ENCODE results near the gene MERTK.
"Not testable (repeated sequence)": the region's sequence is repeated elsewhere in the genome, so short reads cannot be mapped to it uniquely, and the experiment has no call there.

The MERTK gene

DNA sequence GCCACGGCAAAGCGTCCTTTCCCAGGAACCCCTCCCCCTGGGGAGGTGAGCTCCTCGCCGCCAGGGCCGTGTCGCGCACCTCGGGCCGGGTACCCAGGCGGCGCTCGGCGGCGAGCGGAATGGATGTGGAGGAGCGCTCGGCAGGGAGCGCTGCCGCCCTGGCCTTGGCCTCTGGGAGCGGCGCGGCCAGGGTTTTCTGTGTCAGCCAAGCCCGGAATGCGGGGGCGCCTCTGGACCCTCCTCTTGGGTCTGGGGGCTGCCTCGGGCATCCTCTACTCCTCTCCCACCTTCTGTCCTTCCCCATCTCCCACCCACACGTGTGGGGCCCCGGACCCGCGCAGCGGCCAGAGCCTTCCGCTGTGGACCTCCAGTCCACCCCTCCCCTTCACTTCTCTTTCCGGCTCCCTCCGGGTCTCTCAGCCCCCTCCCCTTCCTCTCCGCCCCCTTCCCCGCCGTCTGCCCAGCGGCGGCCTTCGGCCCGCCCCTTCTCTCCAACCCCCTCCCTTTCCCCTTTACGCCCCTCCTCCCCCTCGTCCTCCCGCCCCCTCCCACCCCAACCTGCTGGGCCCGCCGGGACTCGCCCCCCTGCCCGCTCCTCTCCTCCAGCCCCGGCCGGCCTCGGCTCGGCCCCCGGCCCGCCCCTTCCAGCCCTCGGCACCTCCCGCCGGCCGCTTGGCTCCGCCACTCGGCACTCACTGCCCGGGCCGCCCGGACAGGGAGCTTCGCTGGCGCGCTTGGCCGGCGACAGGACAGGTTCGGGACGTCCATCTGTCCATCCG is at the start of gene MERTK:
MERTK (plus strand) TSS at position 684 of the 779 bp plus-strand sequence. CDS start 129 bp downstream, outside the sequence.
- DNase-seq: peak; percentile 50

DNA sequence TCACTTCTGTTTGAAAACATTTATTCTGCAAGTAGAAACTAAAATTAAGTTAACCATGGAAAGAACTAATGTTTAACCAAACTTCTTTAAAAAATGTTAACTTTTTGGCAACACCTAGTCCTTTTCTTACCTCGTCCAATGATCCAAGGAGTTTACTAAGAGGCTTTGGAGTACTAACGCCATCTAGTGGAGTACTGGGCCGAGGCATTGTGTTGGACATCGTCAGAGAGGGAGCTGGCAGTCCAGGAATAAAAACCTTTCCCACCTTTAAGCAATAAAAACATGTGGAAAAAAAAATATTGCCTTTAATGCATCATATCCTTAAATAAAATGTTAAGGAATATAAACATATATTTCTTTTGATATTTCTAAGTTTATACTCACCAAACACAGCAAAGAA is 47.8 kb upstream of the MERTK start:
- DNase-seq: not testable (repeated sequence)

DNA sequence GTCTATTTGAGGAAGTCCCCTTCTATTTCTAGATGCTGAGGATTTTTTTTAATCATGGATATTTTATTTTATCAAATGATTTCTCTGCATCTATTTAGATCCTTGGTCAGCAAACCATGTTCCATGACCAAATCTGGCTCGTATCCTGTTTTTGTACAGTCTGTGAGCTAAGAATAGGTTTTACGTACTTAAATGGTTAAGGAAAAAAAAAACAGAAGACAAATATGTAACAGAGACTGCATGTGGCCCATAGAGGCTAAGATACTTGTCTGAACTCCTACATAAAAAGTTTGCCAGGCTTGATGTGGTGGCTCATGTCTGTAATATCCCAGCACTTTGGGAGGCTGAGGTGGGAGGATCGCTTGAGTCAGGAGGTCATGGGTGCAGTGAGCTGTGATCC is 45.9 kb upstream of the MERTK start:
- not testable (repeated sequence) for DNase-seq

DNA sequence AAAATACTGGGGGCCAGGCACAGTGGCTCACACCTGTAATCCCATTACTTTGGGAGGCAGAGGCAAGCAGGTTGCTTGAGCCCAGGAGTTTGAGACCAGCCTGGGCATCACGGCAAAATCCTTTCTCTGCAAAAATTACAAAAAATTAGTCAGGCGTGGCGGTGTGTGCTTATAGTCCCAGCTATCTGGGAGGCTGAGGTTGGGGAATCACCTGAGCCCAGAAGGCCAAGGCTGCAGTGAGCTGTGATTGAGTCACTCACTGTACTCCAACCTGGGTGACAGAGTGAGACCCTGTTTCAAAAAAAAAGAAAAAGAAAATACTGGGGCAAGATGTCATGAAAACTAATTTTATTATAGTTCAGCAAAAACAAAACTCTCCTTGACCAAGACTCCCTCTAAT is 38.4 kb upstream of the MERTK start:
- not testable (repeated sequence) for DNase-seq

DNA sequence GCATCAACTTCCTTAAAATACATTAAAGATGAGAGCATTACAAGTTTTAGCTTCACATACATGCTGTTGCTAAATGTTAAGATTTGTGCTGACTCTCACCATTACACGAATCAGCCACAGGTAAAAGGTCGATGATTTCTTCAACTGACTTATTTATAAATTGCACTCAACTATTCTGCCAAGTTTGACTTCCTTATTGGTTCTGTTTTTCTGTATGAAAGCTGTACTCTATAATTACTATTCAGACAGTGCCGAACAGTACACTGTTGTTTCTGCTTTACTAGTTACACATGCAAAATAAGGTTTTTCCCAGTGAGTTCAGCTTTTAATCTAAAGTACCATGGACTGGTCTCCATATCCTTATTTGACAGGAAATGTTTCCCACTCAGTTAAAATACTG is 33.3 kb upstream of the MERTK start:
- not testable (repeated sequence) for DNase-seq

DNA sequence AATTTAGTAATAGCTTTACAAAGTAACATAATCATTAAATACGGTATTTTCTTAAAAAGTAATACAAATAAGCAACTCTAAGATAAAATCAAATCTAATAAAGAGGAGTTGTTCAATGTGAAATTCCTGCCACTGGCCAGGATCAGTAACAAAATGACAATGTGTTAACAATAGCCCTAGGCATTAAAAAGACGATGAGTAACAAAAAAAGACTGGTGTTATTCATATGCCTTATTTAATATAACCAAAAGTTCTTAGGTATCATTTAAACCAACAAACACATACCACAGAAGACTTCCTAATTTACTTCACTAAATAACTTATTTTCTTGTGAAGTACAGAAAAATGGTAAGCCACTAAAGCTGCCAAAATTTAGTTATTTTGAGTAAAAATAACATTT is 25.6 kb upstream of the MERTK start:
- not testable (repeated sequence) for DNase-seq

DNA sequence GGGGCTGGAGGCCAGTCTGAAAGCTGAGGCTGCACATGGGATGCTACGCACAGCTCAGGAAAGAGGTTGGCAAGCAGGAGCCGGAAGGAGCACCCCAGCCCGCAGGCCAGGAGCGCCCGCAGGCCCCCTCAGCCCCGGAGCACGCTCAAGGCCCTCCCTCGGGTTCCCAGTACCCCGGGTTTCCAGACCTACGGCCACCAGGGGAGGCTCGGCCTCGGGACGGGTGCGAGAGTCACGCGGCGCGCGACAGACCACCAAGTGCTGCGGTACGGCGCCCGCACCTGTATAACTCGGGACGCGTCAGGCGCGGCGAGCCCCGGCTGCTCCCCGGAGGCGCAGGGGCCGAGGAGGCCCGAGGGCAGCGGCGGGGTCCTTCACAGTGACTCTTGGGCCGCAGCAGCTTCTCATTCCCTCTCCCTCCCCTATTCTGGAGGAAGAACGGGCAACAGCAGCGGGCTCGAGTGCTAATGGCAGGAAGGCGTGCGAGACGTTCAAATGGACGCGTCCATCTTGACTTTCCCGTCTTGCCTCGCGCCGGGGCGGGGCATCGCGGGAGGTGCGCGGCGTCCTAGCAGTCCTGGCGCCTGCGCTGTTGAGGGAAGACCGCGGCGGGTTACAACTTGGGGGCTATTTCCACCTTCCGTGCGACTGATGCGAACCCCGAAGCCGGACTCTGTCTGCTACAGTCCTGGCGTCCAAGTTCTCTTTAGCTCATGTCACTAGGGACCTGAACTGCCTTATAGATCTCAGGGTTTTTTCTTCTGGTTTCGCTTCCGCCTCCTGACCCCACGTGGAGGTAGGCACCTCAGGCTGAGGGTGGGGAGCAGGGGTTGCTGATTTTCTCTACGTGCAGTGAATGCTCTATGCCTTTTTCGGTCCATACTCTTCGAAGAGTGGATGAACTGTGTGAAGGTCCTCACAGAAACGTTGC is 14.5 kb upstream of the MERTK start, which contains the start of gene ANAPC1:
ANAPC1 (minus strand) TSS at position 533 of the 931 bp plus-strand sequence. CDS start 3,368 bp downstream, outside the sequence.
- peak; percentile 58 for DNase-seq

DNA sequence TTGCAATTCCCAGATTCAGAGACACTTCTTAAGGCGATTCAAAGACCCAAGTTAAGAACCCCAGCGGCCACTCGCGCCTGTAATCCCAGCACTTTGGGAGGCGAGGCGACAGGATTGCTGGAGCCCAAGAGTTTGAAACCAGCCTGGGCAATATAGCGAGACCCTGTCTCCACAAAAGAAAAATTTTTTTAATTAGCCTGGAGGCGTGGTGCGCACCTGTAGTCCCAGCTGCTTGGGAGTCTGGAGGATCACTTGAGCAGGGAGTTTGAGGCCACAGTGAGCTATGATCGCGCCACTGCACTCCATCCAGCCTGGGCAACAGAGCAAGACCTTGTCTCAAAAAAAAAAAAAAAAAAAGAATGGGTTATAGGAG is 13.8 kb upstream of the MERTK start:
- DNase-seq: no peak

DNA sequence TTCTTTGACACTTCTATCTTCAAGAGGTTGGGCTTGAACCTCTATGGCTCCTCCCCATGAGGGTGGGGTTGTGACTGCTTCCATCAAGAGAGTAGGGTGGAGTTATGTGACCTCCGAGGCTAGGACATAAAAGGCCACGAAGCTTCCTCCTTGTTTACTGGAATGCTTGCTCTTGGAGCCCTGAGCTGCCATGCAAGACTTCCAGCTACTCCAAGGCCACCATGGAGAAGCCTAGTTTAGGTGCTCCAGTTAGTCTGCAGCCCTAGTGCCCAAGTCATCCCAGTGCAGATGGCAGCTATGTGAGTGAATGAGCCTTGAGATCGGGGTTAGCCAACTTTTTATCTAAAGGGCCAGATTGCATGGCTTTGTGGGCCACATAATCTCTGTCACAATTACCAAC is 2.4 kb upstream of the MERTK start:
- no peak for DNase-seq

DNA sequence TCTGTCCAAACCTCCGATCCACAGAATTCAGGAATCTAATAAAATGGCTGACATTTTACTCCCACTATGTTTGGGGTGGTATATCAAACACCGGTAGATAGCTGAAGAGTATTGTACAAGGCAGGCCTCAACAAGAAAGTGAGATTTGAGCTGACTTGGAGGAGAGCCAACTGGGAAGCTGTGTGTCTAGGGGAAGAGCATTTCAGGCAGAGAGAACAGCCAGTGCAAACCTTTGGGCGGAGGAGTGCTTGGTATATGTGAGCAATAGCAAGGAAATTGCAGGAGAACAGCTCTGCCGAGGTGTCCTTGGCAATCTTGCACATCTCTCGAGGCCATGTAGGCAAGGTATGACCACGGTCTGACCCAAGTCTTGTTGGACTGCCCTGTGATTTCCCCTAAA is 1.8 kb upstream of the MERTK start:
- no peak for DNase-seq

DNA sequence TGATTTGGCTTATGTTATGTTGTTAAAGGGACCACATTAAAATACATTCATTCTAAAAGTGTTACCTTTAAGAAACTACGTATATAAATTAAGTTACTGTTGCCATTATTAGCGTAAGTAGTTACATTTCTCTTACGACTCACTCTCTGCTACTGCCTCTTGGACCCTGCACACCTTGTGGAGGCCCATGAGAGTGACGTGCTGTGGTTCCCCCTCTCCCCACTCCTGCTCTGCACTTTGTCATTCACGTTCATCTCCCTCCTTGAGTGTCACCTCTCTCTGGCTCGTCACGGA is 830 bp upstream of the MERTK start:
- no peak for DNase-seq

DNA sequence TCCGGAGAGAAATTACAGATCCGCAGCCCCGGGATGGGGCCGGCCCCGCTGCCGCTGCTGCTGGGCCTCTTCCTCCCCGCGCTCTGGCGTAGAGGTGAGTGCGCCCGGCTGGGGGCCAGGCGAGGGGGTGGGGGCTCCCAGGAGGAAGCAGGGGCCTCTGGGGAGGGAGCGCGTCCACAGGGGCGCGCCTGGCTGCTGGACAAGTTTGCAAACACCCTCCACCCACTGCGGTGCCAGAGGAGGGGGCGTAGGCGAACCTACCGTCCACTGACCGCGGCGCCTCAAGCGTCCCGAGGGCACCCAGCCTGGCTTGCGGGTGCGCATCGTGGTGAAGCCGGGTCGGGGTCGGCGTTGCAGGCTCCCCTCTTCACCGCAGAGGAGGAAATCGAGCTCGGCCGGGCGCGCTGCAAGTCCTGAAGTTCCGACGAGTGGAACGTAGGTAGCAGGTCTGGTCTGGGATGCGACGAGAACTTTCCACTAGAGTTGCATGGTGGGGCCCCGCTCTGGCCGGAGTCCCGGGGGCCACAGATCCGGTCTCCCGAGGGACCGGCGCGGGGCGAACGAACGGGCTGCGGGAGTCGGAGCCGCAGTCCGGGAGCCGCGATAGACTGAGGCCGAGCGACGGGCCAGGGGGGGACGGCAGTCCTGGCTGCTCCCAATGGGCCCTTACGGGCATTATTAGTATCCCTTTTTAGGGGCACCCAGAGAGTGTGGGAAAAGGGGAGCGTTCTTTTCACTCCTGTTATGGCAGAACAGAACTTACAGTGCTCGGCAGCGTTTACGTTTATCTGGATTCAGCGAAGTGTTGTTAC is 502 bp downstream of the MERTK start:
- DNase-seq: no peak

DNA sequence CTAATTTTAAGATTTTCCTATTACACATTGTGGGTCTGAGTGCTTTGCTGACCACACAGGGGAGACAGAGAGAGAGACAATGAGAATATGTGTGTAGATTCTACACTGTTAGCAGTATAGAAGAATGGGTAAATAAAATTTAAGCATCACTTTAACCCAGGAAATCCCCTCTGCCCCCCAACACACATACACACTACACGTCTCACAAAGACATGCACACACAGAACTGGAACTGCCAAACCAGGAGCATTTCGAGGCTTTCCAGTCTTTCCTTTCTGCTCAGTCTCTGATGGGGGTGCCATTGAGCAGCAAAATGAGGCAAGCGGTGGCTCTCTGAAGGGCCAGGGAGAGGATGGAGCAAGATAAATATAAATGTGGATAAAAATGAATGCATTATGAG is 2.5 kb downstream of the MERTK start:
- DNase-seq: no peak

DNA sequence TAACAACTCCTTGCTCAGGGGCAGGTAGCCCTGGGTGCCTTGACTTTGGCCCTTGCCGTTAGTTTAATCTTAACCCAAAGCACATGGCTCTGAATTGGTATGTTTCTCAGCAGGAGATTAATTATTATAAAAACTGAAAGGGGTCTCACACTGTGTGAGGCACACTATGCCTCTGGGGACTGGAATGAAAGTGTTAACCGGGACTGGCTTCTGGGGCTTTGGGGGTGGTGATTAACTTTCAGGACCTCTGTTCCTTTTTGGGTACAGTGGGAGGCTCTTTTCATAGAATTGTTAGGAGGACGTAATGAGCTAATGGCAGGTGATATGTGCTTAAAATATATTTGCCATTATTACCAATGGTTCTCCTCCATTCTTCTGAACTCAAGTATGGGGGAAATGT is 5.1 kb downstream of the MERTK start:
- DNase-seq: no peak

DNA sequence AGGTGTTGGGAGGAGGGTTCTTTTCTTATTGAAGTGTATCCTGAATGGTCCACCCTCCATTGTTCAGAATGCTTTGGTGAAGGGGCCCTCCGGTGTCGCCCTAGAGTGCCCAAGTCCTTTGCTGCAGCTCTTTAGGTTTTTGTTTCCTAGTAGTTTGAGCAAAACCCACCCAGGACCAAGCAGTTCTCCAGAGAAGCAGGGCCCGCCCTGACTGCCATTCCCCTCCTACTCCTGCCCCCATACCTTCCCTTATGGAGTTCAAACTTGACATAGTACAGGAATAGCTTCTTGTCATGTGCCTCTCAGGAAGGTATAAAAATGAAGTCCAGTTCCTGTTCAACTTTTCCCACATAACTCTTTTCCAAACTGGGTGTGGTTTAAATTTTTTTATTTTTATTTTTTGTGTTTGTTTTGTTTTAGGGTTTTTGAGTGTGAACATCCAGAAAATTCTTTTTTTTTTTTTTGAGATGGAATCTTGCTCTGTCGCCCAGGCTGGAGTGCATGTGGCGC is 5.6 kb downstream of the MERTK start:
- no peak for DNase-seq

DNA sequence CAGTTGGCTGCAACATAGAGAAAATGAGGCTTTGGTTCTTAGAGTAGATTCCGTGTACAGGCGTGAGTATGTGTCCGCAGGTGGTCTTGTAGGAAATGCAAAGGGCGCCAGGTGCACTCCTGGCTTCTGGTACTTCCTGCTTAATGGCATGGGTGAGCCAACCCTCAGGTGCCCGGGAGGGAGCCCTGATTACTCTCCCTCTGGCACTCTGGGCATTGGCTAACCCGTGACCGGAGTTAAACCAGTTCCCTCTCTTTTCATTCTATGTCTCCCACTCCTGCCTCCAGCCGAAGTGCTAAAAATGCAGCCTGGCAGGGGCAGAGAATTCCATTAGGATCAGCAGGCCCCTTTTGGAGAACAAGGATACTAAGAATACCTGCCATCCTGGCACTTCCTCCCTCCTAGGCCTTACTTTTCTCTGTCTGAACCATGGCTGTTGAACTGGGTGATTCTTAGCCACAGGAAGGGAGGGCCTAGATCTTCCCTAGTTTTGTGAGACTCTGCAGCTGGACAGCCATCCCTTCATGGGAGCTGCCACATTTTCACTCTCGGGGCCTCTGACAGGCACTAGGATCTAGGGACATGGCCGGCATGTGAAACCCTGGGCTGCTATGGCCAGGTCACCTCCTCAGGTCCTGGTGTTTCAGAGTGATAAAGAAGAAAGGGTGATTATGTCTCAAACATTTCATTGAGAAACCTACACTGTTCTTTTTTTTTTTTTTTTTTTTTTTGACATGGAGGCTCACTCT is 6.5 kb downstream of the MERTK start:
- DNase-seq: no peak

DNA sequence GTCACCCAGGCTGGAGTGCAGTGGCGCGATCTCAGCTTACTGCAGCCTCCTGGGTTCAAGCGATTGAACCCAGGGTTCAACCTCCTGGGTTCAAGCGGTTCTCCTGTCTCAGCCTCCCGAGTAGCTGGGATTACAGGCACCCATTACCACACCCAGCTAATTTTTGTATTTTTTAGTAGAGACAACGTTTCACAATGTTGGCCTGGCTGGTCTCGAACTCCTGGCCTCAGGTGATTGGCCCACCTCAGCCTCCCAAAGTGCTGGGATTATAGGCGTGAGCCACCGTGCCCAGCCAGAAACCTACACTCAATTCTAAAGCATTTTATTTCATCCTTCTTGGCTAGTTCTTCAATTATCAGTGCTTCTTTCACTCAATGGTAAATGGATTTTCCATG is 7.1 kb downstream of the MERTK start:
- DNase-seq: not testable (repeated sequence)

DNA sequence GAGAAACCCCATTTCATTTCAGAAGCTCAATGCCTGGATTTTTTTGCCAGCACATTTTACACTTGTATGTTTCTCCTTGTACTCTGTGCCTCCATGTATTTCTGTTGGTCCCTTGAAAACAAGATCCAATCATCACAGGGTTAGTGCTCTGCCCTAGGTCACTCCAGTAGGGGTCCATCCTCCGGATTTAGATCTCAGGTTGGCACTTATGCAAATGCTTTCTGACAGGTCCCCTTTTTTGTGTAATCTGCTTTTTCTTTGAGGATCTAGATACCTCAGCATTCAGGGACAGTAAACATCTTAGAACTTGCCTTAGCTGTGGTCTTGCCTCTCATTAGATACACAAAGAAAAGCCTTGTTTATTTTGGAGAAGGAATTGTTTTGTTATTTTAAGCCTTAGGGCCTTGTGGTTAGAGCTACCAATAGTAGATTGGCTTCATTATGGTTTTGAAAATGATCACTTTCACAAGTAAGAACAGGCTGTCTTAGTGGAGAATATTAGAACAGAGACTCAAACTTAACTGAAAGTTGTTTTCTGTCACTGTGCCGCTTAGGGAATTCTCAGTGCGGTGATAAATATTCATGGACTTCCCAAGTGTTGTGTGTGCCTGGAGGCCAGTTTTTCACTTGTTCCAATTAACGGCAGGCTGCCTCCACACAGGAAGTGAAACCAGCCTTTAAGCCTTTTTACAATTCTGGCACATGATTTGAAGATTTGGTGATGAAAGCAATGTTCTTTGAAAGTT is 7.8 kb downstream of the MERTK start:
- DNase-seq: no peak

DNA sequence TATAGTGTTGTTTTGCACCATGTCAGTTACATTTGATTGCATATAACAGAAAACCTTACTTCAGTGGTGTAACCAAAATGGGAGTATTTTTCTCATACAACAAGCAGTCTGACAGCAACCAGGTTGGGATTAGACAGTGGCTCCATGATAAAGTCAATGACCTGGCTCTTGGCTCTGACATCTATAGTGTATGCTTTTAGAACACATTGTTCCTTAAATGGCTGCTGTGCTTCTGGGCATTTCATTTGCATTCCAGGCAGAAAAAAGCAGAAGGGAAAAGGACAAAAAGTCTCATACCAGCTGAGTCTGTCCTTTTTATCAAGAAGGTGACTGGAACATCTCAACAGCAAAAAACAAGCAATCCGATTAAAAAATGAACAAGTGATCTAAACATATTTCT is 10.2 kb downstream of the MERTK start:
- DNase-seq: no peak

DNA sequence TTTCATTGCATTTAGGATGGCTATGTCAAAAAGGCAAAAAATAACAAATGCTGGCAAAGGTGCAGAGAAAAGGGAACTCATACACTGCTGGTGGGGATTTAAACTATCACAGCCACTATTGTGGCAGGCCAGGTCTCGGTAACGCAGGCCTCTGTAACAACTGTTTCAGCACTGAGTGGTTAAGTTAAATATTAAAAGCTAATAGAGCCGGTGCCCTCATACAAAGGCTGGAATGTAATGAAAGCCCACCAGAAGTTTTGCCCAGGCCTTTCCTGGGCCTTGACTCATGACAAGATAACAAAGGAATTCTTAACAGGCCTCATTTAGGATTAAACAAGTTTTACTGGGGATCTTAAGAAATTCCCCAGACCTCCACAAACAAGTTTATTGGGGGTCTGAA is 10.7 kb downstream of the MERTK start:
- DNase-seq: no peak

DNA sequence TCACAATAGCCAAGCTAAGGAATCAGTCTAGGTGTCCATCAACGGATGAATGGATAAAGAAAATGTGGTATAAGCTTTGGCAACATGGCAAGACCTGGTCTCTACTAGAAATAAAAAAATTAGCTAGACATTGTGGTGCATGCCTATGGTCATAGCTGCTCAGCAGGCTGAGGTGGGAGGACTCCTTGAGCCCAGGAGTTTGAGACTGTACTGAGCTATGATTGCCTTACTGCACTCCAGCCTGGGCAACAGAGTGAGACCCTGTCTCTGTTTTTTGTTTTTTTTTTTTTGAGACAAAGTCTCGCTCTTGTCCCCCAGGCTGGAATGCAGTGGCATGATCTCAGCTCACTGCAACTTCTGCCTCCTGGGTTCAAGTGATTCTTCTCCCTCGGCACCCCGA is 11.6 kb downstream of the MERTK start:
- not testable (repeated sequence) for DNase-seq
